ENCODE measurements around the gene CDCA3.

Gene CDCA3

DNA sequence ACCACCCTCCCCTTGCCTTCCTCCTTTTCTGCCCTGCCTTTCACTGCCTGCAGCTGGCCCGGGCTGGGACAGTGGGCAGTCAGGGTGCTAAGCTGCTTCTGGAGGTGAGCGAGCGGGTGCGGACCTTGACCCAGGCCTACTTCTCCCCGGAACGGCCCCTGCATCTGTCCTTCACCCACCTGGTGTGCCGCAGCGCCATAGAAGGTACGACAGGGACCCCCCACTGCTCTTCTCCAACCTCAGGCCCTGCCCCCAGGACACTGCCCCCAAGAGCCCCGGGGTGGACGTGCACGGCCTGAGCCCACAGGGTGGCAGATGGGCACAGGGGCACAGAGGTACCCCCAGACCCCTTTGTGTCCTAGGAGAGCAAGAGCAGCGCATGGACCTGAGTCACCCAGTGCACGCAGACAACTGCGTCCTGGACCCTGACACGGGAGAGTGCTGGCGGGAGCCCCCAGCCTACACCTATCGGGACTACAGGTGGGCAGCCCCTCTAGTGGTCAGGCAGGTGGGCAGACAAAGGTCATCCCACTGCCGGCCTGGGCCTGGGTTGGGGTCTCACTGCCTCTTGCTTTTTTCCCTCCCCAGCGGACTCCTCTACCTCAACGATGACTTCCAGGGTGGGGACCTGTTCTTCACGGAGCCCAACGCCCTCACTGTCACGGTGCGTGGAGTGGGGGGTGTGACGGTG is 13.6 kb downstream of the CDCA3 start:
- Mint-ChIP-seq H3K36me3 (ENCODE audit: low read depth) (no peaks in the 10 kb centered on the region), H3K9me3 (no peaks in the 10 kb centered on the region), H3K27me3 (no peaks in the 10 kb centered on the region), H3K27ac (no peak overlapping the region), H3K4me3 (no peak overlapping the region), H3K4me1 (peaks cover 6% of the 10 kb centered on the region)
- no peak for ATAC-seq
- no peak for DNase-seq

DNA sequence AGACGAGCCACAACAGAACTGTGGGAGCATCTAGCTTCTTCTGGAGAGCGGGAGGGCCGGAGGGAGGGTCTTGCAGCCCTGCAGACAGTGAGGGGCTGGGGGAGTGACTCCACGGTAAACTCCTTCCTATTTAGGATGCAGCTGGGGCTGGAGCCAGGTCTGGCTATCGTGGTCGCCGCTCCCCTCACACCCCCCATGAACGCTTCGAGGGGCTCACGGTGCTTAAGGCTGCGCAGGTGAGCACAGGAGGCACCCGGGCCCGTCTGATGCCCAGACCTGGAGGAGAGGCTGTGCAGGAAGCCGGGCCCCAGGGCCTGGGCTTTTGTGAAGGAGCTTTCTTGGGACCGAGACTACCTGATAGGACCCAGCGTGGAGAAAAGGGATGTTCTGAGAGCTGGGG is 14.2 kb downstream of the CDCA3 start:
- Mint-ChIP-seq H3K27ac (no peak overlapping the region), H3K9me3 (no peaks in the 10 kb centered on the region), H3K27me3 (no peaks in the 10 kb centered on the region), H3K36me3 (ENCODE audit: low read depth) (no peaks in the 10 kb centered on the region), H3K4me1 (peaks cover 6% of the 10 kb centered on the region), H3K4me3 (no peak overlapping the region)
- ATAC-seq, result no peak
- DNase-seq, result no peak

DNA sequence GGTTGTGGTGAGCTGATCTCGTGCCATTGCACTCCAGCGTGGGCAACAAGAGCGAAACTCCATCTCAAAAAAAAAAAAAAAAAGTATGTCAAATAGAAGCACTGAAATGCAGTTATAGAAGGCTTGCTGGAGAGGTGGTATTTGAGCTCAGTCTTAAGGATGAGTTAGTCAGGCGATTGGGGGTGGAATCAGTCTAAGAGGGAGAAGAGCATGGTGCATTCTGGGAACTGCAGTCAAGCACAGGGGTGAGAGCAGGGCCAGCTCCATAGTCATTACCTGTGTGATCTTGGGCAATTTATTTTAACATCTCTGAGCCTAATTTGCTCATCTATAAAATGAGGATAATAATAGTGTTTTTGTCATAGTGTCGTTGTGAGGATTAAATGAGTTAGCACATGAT is 16.2 kb downstream of the CDCA3 start:
- ATAC-seq, result no peak
- H3K4me3 Mint-ChIP-seq, result no peak overlapping the region

DNA sequence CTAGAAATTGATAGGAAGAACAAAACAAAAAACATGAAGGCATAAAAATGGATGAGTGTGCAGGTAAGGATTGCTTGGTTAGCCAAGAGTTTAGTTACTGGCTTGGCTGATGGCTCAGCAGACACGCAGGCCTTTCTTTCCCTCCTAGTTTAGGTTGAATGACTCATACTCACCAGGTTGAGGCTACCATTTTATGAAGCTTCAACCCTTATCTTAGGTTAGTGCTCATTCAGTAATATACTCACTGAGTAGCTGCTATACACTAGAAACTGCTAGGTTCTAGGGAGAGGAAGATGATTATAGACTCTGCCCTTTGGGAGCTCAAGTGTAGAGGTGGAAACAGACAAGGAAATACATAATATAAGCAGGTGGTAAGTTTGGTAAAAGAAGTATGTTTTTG is 16.8 kb downstream of the CDCA3 start:
- DNase-seq, result no peak
- ATAC-seq, result no peak
- no peaks in the 10 kb centered on the region for H3K36me3 Mint-ChIP-seq (ENCODE audit: low read depth)
- H3K4me3 Mint-ChIP-seq, result no peak overlapping the region
- H3K27ac Mint-ChIP-seq, result no peak overlapping the region
- H3K27me3 Mint-ChIP-seq, result peaks cover 13% of the 10 kb centered on the region
- no peaks in the 10 kb centered on the region for H3K9me3 Mint-ChIP-seq
- peaks cover 8% of the 10 kb centered on the region for H3K4me1 Mint-ChIP-seq

More for the DNA sequence above, 16.2 kb downstream of the CDCA3 start:
- DNase-seq, result no peak
- no peak overlapping the region for H3K27ac Mint-ChIP-seq
- H3K36me3 Mint-ChIP-seq (ENCODE audit: low read depth), result no peaks in the 10 kb centered on the region
- no peaks in the 10 kb centered on the region for H3K9me3 Mint-ChIP-seq
- peaks cover 6% of the 10 kb centered on the region for H3K4me1 Mint-ChIP-seq
- H3K27me3 Mint-ChIP-seq, result peaks cover 10% of the 10 kb centered on the region

DNA sequence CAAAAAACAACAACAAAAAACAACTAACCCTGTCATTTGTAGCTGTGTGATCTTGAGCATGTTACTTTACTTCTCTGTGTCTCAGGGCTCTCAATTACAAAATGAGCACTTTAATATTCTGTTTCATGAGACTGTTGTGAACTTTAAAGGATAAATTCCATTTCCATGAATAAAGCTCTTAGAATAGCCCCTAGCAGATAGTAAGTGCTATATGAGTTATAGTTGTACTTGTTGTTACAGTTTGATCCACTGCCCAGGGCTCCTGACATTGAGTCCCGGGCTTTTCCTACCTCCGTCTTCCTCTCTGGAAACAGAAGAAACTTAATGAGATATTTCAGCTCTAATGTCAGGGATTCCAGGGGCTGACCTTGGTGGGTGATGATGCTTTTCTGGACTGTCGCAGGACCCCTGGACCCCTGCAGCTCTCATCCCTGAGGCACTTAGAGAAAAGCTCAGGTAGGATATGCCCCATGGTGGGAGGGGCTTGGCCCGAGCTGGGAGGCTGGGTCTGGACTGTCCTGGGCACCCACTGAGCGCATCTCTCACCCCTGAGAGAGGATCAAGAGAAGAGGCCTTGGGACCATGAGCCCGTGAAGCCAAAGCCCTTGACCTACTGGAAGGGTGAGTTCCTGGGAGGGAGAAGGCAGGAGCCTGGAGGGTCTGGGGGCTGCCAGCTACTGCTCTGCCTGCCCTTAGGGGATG is 17.7 kb downstream of the CDCA3 start:
- H3K27ac Mint-ChIP-seq, result no peak overlapping the region
- no peak overlapping the region for H3K4me3 Mint-ChIP-seq
- peaks cover 12% of the 10 kb centered on the region for H3K4me1 Mint-ChIP-seq
- DNase-seq (no peak), ATAC-seq (no peak)
- H3K9me3 Mint-ChIP-seq, result no peaks in the 10 kb centered on the region
- no peaks in the 10 kb centered on the region for H3K36me3 Mint-ChIP-seq (ENCODE audit: low read depth)
- peaks cover 17% of the 10 kb centered on the region for H3K27me3 Mint-ChIP-seq

DNA sequence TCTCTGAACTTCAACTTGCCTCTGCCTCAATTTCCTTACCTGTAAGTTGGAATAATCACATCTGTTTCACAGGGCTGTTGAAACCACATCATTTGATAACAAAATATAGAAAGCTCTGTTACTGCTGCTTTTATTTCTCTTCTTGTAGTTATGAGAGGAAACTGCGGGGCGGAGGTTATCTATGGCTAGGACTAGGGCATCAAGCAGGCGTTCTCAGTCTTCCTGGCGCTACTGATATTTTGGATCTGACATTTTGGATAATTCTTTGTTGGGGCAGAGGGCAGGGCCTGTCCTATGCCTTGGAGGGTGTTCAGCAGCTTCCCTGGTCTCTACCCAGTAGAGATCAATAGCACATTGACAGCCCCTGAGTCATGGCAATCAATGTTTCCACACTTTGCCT is 19.0 kb downstream of the CDCA3 start:
- Mint-ChIP-seq H3K4me1 (peaks cover 20% of the 10 kb centered on the region), H3K9me3 (no peaks in the 10 kb centered on the region), H3K27ac (no peak overlapping the region), H3K27me3 (peaks cover 25% of the 10 kb centered on the region), H3K36me3 (ENCODE audit: low read depth) (no peaks in the 10 kb centered on the region), H3K4me3 (no peak overlapping the region)
- ATAC-seq (no peak), DNase-seq (no peak)

DNA sequence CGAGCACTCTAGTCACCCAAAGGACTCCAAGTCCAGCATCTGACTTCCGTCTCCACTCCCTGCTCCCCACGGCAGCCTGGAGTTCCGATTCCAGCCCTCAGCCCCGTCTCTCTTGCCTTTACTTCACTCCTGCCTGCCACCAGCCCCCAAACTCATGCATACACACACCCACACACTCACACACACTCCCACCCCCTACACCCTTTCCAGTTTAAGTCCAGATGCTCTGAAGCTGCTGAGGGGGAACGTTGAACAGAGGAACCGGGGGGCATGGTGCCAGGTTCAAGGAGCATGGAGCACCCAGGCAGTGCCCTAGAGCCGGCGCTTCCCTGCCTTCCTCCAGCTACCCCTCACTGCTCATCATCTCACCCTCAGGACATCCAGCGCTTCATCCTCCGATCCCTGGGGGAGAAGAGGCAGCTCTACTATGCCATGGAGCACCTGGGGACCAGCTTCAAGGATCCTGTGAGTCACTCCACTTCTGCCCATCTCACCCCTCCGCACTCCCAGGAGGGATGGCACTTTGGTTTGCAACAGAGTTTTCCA is 19.6 kb downstream of the CDCA3 start:
- no peak overlapping the region for H3K27ac Mint-ChIP-seq
- H3K4me1 Mint-ChIP-seq, result peaks cover 21% of the 10 kb centered on the region
- H3K9me3 Mint-ChIP-seq, result no peaks in the 10 kb centered on the region
- H3K36me3 Mint-ChIP-seq (ENCODE audit: low read depth), result no peaks in the 10 kb centered on the region
- DNase-seq, result no peak
- no peak for ATAC-seq
- no peak overlapping the region for H3K4me3 Mint-ChIP-seq
- H3K27me3 Mint-ChIP-seq, result peaks cover 31% of the 10 kb centered on the region

DNA sequence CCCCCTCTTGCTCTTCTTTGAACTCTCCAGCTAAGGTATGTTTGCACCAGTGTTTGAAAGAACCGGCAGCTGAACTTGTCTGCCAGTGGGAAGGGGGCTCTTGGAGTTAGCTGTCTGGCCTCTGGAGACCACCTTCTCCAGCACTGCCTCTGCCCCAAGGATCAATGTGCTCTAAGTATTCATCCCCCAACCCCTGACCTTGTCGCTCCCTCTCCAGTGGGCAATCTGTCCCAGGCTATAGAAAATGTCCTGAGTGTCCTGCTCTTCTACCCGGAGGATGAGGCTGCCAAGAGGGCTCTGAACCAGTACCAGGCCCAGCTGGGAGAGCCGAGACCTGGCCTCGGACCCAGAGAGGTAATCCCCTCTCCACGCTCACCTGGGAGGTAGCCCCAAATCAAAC is 20.1 kb downstream of the CDCA3 start:
- Mint-ChIP-seq H3K4me3 (no peak overlapping the region), H3K9me3 (no peaks in the 10 kb centered on the region), H3K36me3 (ENCODE audit: low read depth) (no peaks in the 10 kb centered on the region), H3K27ac (no peak overlapping the region), H3K27me3 (peaks cover 35% of the 10 kb centered on the region), H3K4me1 (peaks cover 21% of the 10 kb centered on the region)
- ATAC-seq (no peak), DNase-seq (no peak)

DNA sequence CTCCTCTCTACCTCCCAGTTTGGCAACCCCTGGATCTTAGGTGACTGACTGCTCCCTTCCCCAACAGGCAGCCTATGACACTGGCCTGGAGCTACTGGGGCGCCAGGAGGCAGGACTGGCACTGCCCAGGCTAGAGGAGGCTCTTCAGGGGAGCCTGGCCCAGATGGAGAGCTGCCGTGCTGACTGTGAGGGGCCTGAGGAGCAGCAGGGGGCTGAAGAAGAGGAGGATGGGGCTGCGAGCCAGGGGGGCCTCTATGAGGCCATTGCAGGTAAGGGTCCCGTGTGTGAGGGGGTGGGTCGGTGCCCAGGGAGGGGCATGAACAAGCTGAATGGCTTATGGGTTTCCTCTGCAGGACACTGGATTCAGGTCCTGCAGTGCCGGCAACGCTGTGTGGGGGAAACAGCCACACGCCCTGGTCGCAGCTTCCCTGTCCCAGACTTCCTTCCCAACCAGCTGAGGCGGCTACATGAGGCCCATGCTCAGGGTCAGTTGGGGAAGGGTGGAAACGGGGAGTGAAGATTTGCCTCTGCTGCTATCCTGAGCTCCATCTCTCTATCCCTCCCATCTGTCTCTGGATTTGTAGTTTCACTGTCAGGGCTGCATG is 20.7 kb downstream of the CDCA3 start:
- DNase-seq (no peak), ATAC-seq (no peak)
- H3K4me3 Mint-ChIP-seq, result no peak overlapping the region
- H3K9me3 Mint-ChIP-seq, result no peaks in the 10 kb centered on the region
- peaks cover 23% of the 10 kb centered on the region for H3K4me1 Mint-ChIP-seq
- no peak overlapping the region for H3K27ac Mint-ChIP-seq
- H3K27me3 Mint-ChIP-seq, result peaks cover 39% of the 10 kb centered on the region
- no peaks in the 10 kb centered on the region for H3K36me3 Mint-ChIP-seq (ENCODE audit: low read depth)

DNA sequence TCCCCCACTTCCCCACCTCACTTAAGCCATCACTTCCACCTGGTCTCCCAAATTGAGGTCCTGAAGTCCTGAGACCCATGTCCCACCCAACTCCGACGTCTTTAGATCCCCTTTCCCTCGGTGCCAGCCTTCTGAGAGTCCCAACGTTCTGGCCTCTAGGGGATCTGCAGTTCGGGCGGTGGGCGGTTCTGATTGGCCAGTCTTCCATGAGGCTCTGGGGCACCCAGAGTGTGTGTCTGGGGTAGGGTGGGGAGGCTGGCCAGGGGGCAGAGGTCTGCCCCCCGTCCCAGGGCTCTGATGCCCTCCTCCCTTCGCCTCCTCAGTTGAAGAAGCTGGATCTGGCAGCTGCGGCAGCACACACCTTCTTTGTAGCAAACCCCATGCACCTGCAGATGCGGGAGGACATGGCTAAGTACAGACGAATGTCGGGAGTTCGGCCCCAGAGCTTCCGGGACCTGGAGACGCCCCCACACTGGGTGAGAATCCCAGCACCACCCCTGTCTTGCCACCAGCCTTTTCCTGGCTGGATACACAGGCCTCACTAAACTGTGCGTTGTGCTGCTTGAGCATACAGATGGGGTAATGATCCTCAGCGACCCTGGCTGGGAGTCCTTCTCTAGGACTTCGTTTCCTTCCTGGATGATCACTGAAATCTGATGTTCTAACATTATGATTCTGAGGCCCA is 21.4 kb downstream of the CDCA3 start:
- no peaks in the 10 kb centered on the region for H3K9me3 Mint-ChIP-seq
- ATAC-seq (no peak), DNase-seq (no peak)
- H3K36me3 Mint-ChIP-seq (ENCODE audit: low read depth), result no peaks in the 10 kb centered on the region
- H3K4me1 Mint-ChIP-seq, result peaks cover 20% of the 10 kb centered on the region
- H3K27ac Mint-ChIP-seq, result no peak overlapping the region
- peak overlapping the region; percentile 67 for H3K4me3 Mint-ChIP-seq
- peaks cover 46% of the 10 kb centered on the region for H3K27me3 Mint-ChIP-seq

DNA sequence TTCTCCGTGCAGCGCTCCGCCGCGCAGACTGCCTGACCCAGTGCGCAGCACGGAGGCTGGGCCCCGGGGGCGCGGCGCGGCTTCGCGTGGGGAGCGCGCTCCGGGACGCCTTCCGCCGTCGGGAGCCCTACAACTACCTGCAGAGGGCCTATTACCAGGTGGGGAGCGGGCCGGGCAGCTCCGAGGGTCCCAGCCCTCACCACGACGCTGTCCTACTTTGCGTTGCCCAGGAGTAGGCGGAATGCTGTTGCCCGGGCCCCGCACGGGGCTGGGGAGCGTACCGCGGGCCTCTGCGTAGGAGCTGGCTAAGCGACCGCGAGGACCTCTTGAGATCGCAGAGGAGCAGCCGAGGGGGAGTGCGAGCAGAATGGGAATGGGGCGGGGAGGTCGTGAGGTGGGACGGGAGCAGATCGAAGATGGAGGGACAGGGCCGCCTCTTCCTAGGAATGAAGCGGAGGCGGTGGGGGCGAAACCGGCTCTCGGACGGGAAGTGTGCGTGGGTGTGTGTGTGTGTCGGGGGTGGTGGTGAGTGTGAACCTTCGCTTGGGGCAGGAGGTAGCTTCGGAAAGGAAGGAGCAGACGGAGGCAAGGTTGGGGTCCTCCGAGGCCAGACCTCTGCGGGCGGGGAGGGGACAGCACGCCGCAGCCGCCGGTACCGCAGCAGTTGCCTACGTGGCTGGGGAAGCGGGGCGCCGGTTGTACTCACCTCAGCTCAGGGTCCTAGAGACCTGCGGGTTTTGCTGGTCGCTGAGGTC is 22.1 kb downstream of the CDCA3 start:
- Mint-ChIP-seq H3K4me1 (peaks cover 17% of the 10 kb centered on the region), H3K4me3 (peak overlapping the region; percentile 67), H3K9me3 (no peaks in the 10 kb centered on the region), H3K27ac (peak overlapping the region; percentile 56), H3K27me3 (peaks cover 51% of the 10 kb centered on the region), H3K36me3 (ENCODE audit: low read depth) (no peaks in the 10 kb centered on the region)
- ATAC-seq, result peak; percentile 47
- peak; percentile 34 for DNase-seq

DNA sequence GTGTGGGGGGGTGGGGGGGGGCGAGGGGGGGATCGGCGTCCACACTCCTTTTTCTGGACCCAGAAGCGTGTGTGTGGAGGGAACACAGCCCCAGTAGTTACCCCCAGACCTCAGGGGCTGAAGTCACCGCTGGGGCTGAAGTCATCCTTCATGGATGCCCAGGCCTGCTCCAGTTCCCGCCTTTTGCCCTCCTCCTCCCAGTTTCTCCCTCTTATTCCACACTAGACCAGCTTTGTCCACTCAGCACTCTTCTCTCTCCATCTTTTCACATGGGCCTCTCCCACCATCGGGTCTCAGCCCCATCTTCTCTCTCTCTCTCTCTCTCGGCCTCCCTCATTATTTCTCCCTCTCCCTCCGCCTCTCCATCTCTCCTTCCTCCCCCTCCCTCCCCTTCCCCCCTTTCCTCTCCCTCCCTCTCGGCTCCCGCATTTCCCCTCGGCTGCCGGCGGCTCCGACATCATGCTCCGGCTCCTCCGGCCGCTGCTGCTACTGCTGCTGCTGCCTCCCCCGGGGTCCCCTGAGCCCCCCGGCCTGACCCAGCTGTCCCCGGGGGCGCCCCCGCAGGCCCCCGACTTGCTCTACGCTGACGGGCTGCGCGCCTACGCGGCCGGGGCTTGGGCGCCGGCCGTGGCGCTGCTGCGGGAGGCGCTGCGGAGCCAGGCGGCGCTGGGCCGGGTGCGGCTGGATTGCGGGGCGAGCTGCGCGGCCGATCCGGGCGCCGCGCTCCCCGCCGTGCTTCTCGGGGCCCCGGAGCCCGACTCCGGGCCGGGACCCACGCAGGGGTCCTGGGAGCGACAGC is 22.9 kb downstream of the CDCA3 start, which contains the start of gene P3H3:
Gene P3H3 (plus strand): TSS at position 426 of the 799 bp plus-strand sequence. CDS start 34 bp downstream, at position 460.
- DNase-seq, result no peak
- H3K27ac Mint-ChIP-seq, result peak within 1 kb of the TSS; percentile 64
- H3K36me3 Mint-ChIP-seq (ENCODE audit: low read depth), result no peaks in the 10 kb centered on the region
- peak; percentile 18 for ATAC-seq
- H3K4me1 Mint-ChIP-seq, result peaks cover 17% of the 10 kb centered on the region
- peak within 1 kb of the TSS; percentile 67 for H3K4me3 Mint-ChIP-seq
- H3K9me3 Mint-ChIP-seq, result no peaks in the 10 kb centered on the region
- peaks cover 57% of the 10 kb centered on the region for H3K27me3 Mint-ChIP-seq

DNA sequence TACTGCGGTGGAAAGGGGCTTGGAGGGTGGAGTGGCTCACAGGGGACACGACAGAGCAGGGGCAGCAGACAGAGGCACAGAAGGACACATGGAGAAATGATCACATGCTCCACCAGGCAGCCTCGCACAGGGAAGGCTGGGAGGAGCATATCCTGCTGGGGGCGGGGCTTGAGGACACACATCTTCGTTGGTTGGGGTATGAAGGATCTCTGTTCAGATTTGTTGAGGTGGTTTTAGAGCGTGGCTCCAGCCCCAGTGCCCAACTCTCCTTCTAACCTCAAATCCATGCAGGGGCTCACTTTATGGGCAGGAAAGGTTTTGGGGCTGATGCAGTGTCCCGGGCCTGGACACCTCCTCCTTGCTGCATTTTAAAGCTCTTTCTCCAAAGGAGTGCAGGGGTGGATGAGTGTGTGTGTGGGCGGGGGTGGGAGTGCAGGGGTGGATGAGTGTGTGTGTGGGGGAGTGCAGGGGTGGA is 23.6 kb downstream of the CDCA3 start:
- Mint-ChIP-seq H3K4me1 (peaks cover 17% of the 10 kb centered on the region), H3K36me3 (ENCODE audit: low read depth) (no peaks in the 10 kb centered on the region), H3K9me3 (no peaks in the 10 kb centered on the region), H3K4me3 (peak overlapping the region; percentile 53), H3K27ac (peak overlapping the region; percentile 64), H3K27me3 (peaks cover 64% of the 10 kb centered on the region)
- DNase-seq (peak; percentile 69), ATAC-seq (no peak)
